HUES48 (cell line): ENCODE measurements around the gene MYO10.

Source experiments
- H3K27ac ChIP-seq: one replicate; pipeline ENCODE4 v1.7.0; 2013; ENCODE audit warnings: low read depth, low read length, inconsistent platforms
- H3K27me3 ChIP-seq: 2 replicates; pipeline ENCODE4 v1.6.1; 2013; ENCODE audit warnings: mild to moderate bottlenecking, low read length; ENCODE audit not compliant: control insufficient read depth, insufficient read depth
- H3K36me3 ChIP-seq: 2 replicates; pipeline ENCODE4 v1.6.1; 2013; ENCODE audit warnings: low read length; ENCODE audit not compliant: control insufficient read depth, insufficient read depth
- H3K4me1 ChIP-seq: 2 replicates; pipeline ENCODE4 v1.6.1; 2013; ENCODE audit warnings: mild to moderate bottlenecking, low read length; ENCODE audit not compliant: control insufficient read depth, insufficient read depth
- H3K4me3 ChIP-seq: 2 replicates; pipeline ENCODE4 v1.5.1; 2013; ENCODE audit warnings: mild to moderate bottlenecking, low read depth, low read length
- H3K9ac ChIP-seq: 2 replicates; pipeline ENCODE4 v1.6.1; 2013; ENCODE audit warnings: mild to moderate bottlenecking, low read depth, low read length, moderate library complexity
- H3K9me3 ChIP-seq: 2 replicates; pipeline ENCODE4 v1.6.1; 2013; ENCODE audit warnings: low read length; ENCODE audit not compliant: control insufficient read depth, insufficient read depth

The MYO10 gene

GRCh38 chr5:16757146-16757545 is 178.9 kb downstream of the MYO10 start:
- Histone ChIP-seq H3K27me3 (no peaks in the 10 kb centered on the region), H3K9ac (no peak overlapping the region), H3K27ac (no peak overlapping the region), H3K9me3 (no peaks in the 10 kb centered on the region), H3K4me3 (no peak overlapping the region), H3K4me1 (peaks cover 17% of the 10 kb centered on the region), H3K36me3 (peaks cover 36% of the 10 kb centered on the region)

- no peak overlapping the region for H3K4me3 ChIP-seq
Measured at GRCh38 chr5:16756692-16757091, 179.4 kb downstream of the MYO10 start.

GRCh38 chr5:16755641-16756040 is 180.4 kb downstream of the MYO10 start:
- Histone ChIP-seq H3K4me1 (peaks cover 21% of the 10 kb centered on the region), H3K27ac (no peak overlapping the region)

More at GRCh38 chr5:16756692-16757091, 179.4 kb downstream of the MYO10 start:
- H3K9ac ChIP-seq, result no peak overlapping the region
- H3K36me3 ChIP-seq, result peaks cover 31% of the 10 kb centered on the region
- H3K9me3 ChIP-seq, result no peaks in the 10 kb centered on the region
- H3K27me3 ChIP-seq, result no peaks in the 10 kb centered on the region
- H3K4me1 ChIP-seq, result peaks cover 19% of the 10 kb centered on the region
- H3K27ac ChIP-seq, result no peak overlapping the region

GRCh38 chr5:16754601-16755000 is 181.5 kb downstream of the MYO10 start:
- Histone ChIP-seq H3K27me3 (no peaks in the 10 kb centered on the region), H3K4me3 (no peak overlapping the region), H3K4me1 (peaks cover 27% of the 10 kb centered on the region), H3K9ac (no peak overlapping the region; the same call in 1 of the 2 replicates), H3K27ac (peak overlapping the region; percentile 64), H3K9me3 (no peaks in the 10 kb centered on the region), H3K36me3 (peaks cover 15% of the 10 kb centered on the region)

More at GRCh38 chr5:16755641-16756040, 180.4 kb downstream of the MYO10 start:
- H3K4me3 ChIP-seq, result no peak overlapping the region
- H3K9ac ChIP-seq, result no peak overlapping the region
- peaks cover 22% of the 10 kb centered on the region for H3K36me3 ChIP-seq
- no peaks in the 10 kb centered on the region for H3K9me3 ChIP-seq
- H3K27me3 ChIP-seq, result no peaks in the 10 kb centered on the region

GRCh38 chr5:16754086-16754485 is 182.0 kb downstream of the MYO10 start:
- peaks cover 25% of the 10 kb centered on the region for H3K4me1 ChIP-seq
- H3K36me3 ChIP-seq, result peaks cover 15% of the 10 kb centered on the region
- no peaks in the 10 kb centered on the region for H3K27me3 ChIP-seq
- H3K9me3 ChIP-seq, result no peaks in the 10 kb centered on the region
- peak overlapping the region; percentile 64 for H3K27ac ChIP-seq
- H3K4me3 ChIP-seq, result no peak overlapping the region
- H3K9ac ChIP-seq, result 0 out of 2 replicates have a peak overlapping the region, but pooled peaks have one; percentile 31

GRCh38 chr5:16750445-16750844 is 185.6 kb downstream of the MYO10 start:
- Histone ChIP-seq H3K9ac (no peak overlapping the region), H3K4me3 (no peak overlapping the region), H3K27me3 (no peaks in the 10 kb centered on the region), H3K4me1 (peaks cover 25% of the 10 kb centered on the region), H3K9me3 (no peaks in the 10 kb centered on the region), H3K36me3 (no peaks in the 10 kb centered on the region), H3K27ac (no peak overlapping the region)

GRCh38 chr5:16749626-16750025 is 186.5 kb downstream of the MYO10 start:
- H3K4me3 ChIP-seq, result no peak overlapping the region

GRCh38 chr5:16744164-16744880 is 191.8 kb downstream of the MYO10 start:
- Histone ChIP-seq H3K27me3 (no peaks in the 10 kb centered on the region), H3K4me3 (no peak overlapping the region), H3K36me3 (no peaks in the 10 kb centered on the region), H3K9ac (no peak overlapping the region), H3K4me1 (peaks cover 26% of the 10 kb centered on the region), H3K9me3 (no peaks in the 10 kb centered on the region), H3K27ac (no peak overlapping the region)

More at GRCh38 chr5:16749626-16750025, 186.5 kb downstream of the MYO10 start:
- H3K9ac ChIP-seq, result no peak overlapping the region
- no peaks in the 10 kb centered on the region for H3K9me3 ChIP-seq
- H3K4me1 ChIP-seq, result peaks cover 23% of the 10 kb centered on the region
- H3K27ac ChIP-seq, result no peak overlapping the region
- H3K36me3 ChIP-seq, result no peaks in the 10 kb centered on the region
- no peaks in the 10 kb centered on the region for H3K27me3 ChIP-seq

- Histone ChIP-seq H3K4me1 (peaks cover 31% of the 10 kb centered on the region), H3K36me3 (no peaks in the 10 kb centered on the region), H3K9ac (peak overlapping the region; percentile 69; the same call in 1 of the 2 replicates), H3K9me3 (no peaks in the 10 kb centered on the region), H3K27ac (peak overlapping the region; percentile 98), H3K4me3 (no peak overlapping the region), H3K27me3 (no peaks in the 10 kb centered on the region)
Measured at GRCh38 chr5:16742938-16743337, 193.2 kb downstream of the MYO10 start.

GRCh38 chr5:16740811-16741392 is 195.2 kb downstream of the MYO10 start:
- H3K9ac ChIP-seq, result peak overlapping the region; percentile 69
- peaks cover 36% of the 10 kb centered on the region for H3K4me1 ChIP-seq
- H3K4me3 ChIP-seq, result peak overlapping the region; percentile 62
- H3K36me3 ChIP-seq, result no peaks in the 10 kb centered on the region
- H3K27me3 ChIP-seq, result no peaks in the 10 kb centered on the region
- no peaks in the 10 kb centered on the region for H3K9me3 ChIP-seq
- H3K27ac ChIP-seq, result peak overlapping the region; percentile 98

GRCh38 chr5:16740066-16740810 is 195.8 kb downstream of the MYO10 start:
- no peaks in the 10 kb centered on the region for H3K36me3 ChIP-seq
- H3K9ac ChIP-seq, result peak overlapping the region; percentile 59
- H3K9me3 ChIP-seq, result no peaks in the 10 kb centered on the region
- H3K27ac ChIP-seq, result peak overlapping the region; percentile 98
- H3K27me3 ChIP-seq, result no peaks in the 10 kb centered on the region
- peaks cover 43% of the 10 kb centered on the region for H3K4me1 ChIP-seq
- peak overlapping the region; percentile 62 for H3K4me3 ChIP-seq
